SK-N-SH treated with all-trans-retinoic acid at 6 μM for 48 hours (cell line): ENCODE data around the gene LIX1.

Source experiments
- BACH2 ChIP-seq: fragments of 250-450 bp; sonication (Bioruptor Pico); IDR thresholded peaks from 2 replicates; pipeline ENCODE4 v1.9.0; 2021; ENCODE audit warnings: mild to moderate bottlenecking, borderline replicate concordance
- ESRRG ChIP-seq: fragments of 250-450 bp; sonication (Bioruptor Pico); IDR thresholded peaks from 2 replicates; pipeline ENCODE4 v1.6.1; 2021; ENCODE audit warnings: mild to moderate bottlenecking
- OSR1 ChIP-seq: fragments of 250-450 bp; sonication (Bioruptor Pico); IDR thresholded peaks from 2 replicates; pipeline ENCODE4 v1.8.0; 2022; ENCODE audit warnings: moderate library complexity, mild to moderate bottlenecking, inconsistent platforms
- SNAI2 ChIP-seq: fragments of 250-450 bp; sonication (Bioruptor Pico); IDR thresholded peaks from 2 replicates; pipeline ENCODE4 v1.5.0; 2020; ENCODE audit warnings: mild to moderate bottlenecking, moderate library complexity
- ZC3H10 ChIP-seq: fragments of 250-450 bp; sonication (Bioruptor Pico); IDR thresholded peaks from 2 replicates; pipeline ENCODE4 v1.5.1; 2021; ENCODE audit warnings: mild to moderate bottlenecking, moderate library complexity
- ZFP3 ChIP-seq: fragments of 250-450 bp; sonication (Bioruptor Pico); IDR thresholded peaks from 2 replicates; pipeline ENCODE4 v1.5.0; 2020; ENCODE audit warnings: mild to moderate bottlenecking, moderate library complexity
- ZFP30 ChIP-seq: fragments of 450-650 bp; formaldehyde crosslinking; IDR thresholded peaks from 2 replicates; pipeline ENCODE4 v1.5.0; 2022; ENCODE audit warnings: mild to moderate bottlenecking, moderate library complexity
- ZNF8 ChIP-seq: fragments of 450-650 bp; formaldehyde crosslinking; IDR thresholded peaks from 2 replicates; pipeline ENCODE4 v1.5.0; 2020; ENCODE audit warnings: mild to moderate bottlenecking, moderate library complexity
- TF ChIP-seq, protein P1 (sequence below): fragments of 250-450 bp; sonication (Bioruptor Pico); IDR thresholded peaks from 2 replicates; pipeline ENCODE4 v1.8.0; 2021; ENCODE audit warnings: low read depth, mild to moderate bottlenecking, moderate library complexity, borderline replicate concordance
- TF ChIP-seq, protein P2 (sequence below): fragments of 250-450 bp; sonication (Bioruptor Pico); IDR thresholded peaks from 2 replicates; pipeline ENCODE4 v1.8.0; 2020; ENCODE audit warnings: mild to moderate bottlenecking, moderate library complexity, borderline replicate concordance

DNA sequence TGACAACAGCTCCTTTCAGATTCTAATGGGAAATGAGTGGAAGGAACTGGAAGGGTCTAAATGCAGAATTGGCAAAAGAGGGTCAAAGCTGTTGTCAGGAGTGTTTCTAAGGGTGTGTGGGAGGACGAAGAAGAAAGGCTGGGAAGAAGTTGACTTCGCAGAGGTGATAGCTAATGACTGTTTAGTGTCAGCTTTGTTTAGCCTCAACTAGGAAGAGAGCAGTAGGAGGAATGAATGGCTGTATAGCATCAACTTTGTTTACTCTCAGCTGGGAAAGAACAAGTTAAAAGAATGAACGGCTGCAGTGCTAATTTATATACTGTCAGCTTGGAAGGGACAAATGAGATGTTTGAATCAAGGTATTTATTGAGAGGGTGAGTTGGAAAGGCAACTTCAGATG is 5.9 kb upstream of the LIX1 start:
- TF ChIP-seq, protein P1, sequence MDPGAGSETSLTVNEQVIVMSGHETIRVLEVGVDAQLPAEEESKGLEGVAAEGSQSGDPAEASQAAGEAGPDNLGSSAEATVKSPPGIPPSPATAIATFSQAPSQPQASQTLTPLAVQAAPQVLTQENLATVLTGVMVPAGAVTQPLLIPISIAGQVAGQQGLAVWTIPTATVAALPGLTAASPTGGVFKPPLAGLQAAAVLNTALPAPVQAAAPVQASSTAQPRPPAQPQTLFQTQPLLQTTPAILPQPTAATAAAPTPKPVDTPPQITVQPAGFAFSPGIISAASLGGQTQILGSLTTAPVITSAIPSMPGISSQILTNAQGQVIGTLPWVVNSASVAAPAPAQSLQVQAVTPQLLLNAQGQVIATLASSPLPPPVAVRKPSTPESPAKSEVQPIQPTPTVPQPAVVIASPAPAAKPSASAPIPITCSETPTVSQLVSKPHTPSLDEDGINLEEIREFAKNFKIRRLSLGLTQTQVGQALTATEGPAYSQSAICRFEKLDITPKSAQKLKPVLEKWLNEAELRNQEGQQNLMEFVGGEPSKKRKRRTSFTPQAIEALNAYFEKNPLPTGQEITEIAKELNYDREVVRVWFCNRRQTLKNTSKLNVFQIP (CRISPR knock-in tag), result no peak
- TF ChIP-seq ESRRG, result no peak
- no peak for TF ChIP-seq ZFP3 (CRISPR knock-in tag)
- no peak for TF ChIP-seq ZNF8
- no peak for TF ChIP-seq ZFP30 (CRISPR knock-in tag)
- TF ChIP-seq, protein P2, sequence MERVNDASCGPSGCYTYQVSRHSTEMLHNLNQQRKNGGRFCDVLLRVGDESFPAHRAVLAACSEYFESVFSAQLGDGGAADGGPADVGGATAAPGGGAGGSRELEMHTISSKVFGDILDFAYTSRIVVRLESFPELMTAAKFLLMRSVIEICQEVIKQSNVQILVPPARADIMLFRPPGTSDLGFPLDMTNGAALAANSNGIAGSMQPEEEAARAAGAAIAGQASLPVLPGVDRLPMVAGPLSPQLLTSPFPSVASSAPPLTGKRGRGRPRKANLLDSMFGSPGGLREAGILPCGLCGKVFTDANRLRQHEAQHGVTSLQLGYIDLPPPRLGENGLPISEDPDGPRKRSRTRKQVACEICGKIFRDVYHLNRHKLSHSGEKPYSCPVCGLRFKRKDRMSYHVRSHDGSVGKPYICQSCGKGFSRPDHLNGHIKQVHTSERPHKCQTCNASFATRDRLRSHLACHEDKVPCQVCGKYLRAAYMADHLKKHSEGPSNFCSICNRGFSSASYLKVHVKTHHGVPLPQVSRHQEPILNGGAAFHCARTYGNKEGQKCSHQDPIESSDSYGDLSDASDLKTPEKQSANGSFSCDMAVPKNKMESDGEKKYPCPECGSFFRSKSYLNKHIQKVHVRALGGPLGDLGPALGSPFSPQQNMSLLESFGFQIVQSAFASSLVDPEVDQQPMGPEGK, result no peak
- no peak for TF ChIP-seq SNAI2
- TF ChIP-seq ZC3H10 (CRISPR knock-in tag), result no peak
- TF ChIP-seq OSR1, result no peak
- TF ChIP-seq BACH2 (CRISPR knock-in tag), result no peak
